NT2/D1 (cell line): ENCODE results near the gene CYP19A1.

Experiments
- SUZ12 ChIP-seq: IDR thresholded peaks from 2 replicates; pipeline ENCODE4 v1.6.1; 2011; ENCODE audit not compliant: insufficient read length, insufficient read depth; ENCODE audit errors: extremely low read depth
- YY1 ChIP-seq: IDR thresholded peaks from 2 replicates; pipeline ENCODE4 v1.6.1; 2011; ENCODE audit not compliant: insufficient read length, insufficient read depth
- ZNF274 ChIP-seq: IDR thresholded peaks from 2 replicates; pipeline ENCODE4 v1.6.1; 2011; ENCODE audit warnings: mild to moderate bottlenecking, low read depth, low read length

DNA sequence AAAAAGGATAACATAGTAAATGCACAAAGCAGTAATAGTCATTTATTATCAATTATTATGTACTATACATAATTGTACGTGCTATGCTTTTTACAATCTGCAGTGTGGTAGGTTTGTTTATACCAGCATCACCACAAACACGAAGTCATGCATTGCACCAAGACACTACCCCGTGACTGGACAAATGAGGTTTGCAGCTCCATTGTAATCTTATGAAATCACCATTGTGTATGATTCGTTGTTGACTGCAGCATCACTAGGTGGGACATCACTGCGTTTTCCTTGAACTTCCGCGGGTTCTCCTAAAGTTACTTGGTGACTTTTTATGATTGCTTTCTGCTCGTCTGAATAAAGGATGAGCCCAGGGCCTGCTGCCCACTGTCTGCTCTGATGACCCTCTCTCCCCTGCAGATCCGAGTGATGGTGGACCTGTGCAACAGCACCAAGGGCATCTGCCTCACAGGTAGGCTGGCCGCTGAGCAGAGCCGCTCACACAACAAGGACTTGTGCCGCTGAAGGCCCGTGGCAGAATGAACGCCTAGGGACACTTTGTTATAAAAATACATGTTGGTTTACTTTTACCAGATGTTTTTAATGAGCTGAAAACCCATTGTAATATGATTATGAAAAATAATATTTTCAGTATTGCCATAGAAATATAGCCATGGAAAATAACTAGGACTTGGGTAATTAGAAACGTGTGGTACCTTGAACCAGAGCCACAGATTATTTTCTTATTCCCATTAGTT, 38.8 kb upstream of the CYP19A1 start:
- no peak for TF ChIP-seq YY1
- TF ChIP-seq ZNF274: no peak
- no peak for TF ChIP-seq SUZ12
